DMS79 treated with DMSO at 0.1 percent for 48 hours (cell line): ENCODE measurements around the gene ST6GALNAC6.
A peak's percentile ranks its signal among the peaks of the same experiment; 100 is the strongest.

Source experiments
- DNase-seq: peaks from one replicate; lab custom pipeline; 2025; lab: John Stamatoyannopoulos, UW

Gene ST6GALNAC6

GRCh38 chr9:127899128-127899943 is at the start of gene ST6GALNAC6:
ST6GALNAC6 (minus strand) TSS chr9:127899603; CDS start chr9:127897981, 1,622 bp downstream.
- peak; percentile 46 for DNase-seq

- no peak for DNase-seq
These were observed 48.7 kb upstream of the ST6GALNAC6 start for GRCh38 chr9:127947841-127948710.

GRCh38 chr9:127946728-127947127 is 47.3 kb upstream of the ST6GALNAC6 start:
- no peak for DNase-seq

GRCh38 chr9:127945942-127946341 is 46.5 kb upstream of the ST6GALNAC6 start:
- no peak for DNase-seq

GRCh38 chr9:127945338-127945737 is 45.9 kb upstream of the ST6GALNAC6 start:
- DNase-seq, result no peak

GRCh38 chr9:127944586-127945218 is 45.3 kb upstream of the ST6GALNAC6 start:
- no peak for DNase-seq

- no peak for DNase-seq
These were observed 44.3 kb upstream of the ST6GALNAC6 start for GRCh38 chr9:127943731-127944144.

GRCh38 chr9:127943011-127943662 is 43.7 kb upstream of the ST6GALNAC6 start:
- no peak for DNase-seq

GRCh38 chr9:127942216-127943010 is 43.0 kb upstream of the ST6GALNAC6 start:
- DNase-seq, result peak; percentile 55

- no peak for DNase-seq
These were observed 42.5 kb upstream of the ST6GALNAC6 start for GRCh38 chr9:127941961-127942215.

- DNase-seq, result peak; percentile 65
These were observed 41.9 kb upstream of the ST6GALNAC6 start for GRCh38 chr9:127941062-127941960.

- DNase-seq, result no peak
These were observed 41.2 kb upstream of the ST6GALNAC6 start for GRCh38 chr9:127940593-127940992.

- no peak for DNase-seq
These were observed 38.9 kb upstream of the ST6GALNAC6 start for GRCh38 chr9:127938298-127938690.

GRCh38 chr9:127937388-127938297 is 38.2 kb upstream of the ST6GALNAC6 start, which contains the start of gene DPM2:
DPM2 (minus strand) TSS chr9:127937854; CDS start chr9:127937820, 34 bp downstream.
- peak; percentile 68 for DNase-seq

- DNase-seq, result no peak
These were observed 37.6 kb upstream of the ST6GALNAC6 start for GRCh38 chr9:127937056-127937387.

- no peak for DNase-seq
These were observed 37.0 kb upstream of the ST6GALNAC6 start for GRCh38 chr9:127936347-127936852.

- no peak for DNase-seq
These were observed 36.4 kb upstream of the ST6GALNAC6 start for GRCh38 chr9:127935765-127936221.

GRCh38 chr9:127934986-127935385 is 35.6 kb upstream of the ST6GALNAC6 start:
- DNase-seq, result no peak

- no peak for DNase-seq
These were observed 34.8 kb upstream of the ST6GALNAC6 start for GRCh38 chr9:127934248-127934647.
